CD4-positive, CD25-positive, alpha-beta regulatory T cell (primary cell): ENCODE results near the gene MICU1. TPM values are rescaled to one million over a fixed set of nuclear protein-coding genes. Genes with fewer than 3 reads are reported as not detected.
A peak's percentile ranks its signal among the peaks of the same experiment; 100 is the strongest.

Source experiments
- ATAC-seq, 2 donors: fragments of 150-1000 bp; cut with Tn5 transposase; one replicate each; pipeline ENCODE4 v1.10.0; 2021; ENCODE audit warnings: low read depth in 2 of 2, moderate number of reproducible peaks in 2 of 2, moderate library complexity in 1 of 2
- DNase-seq, 3 donors: peaks; one replicate each; pipeline versions ENCODE4 v3.0.0 to v3.0.0-alpha.2; 2012 to 2022; ENCODE audit warnings: mixed read lengths in 1 of 3
- H3K27ac ChIP-seq: one replicate; pipeline ENCODE4 v1.7.0; 2013; ENCODE audit warnings: mild to moderate bottlenecking, low read length; ENCODE audit not compliant: insufficient read depth, poor library complexity, severe bottlenecking
- H3K27me3 ChIP-seq: one replicate; pipeline ENCODE4 v1.7.0; 2013; ENCODE audit warnings: low read length; ENCODE audit not compliant: control insufficient read depth, insufficient read depth
- H3K36me3 ChIP-seq: one replicate; pipeline ENCODE4 v1.7.0; 2013; ENCODE audit warnings: mild to moderate bottlenecking, low read length, moderate library complexity; ENCODE audit not compliant: control insufficient read depth, insufficient read depth
- H3K4me1 ChIP-seq: 2 replicates; pipeline ENCODE4 v1.7.0; 2013; ENCODE audit warnings: mild to moderate bottlenecking, low read length; ENCODE audit not compliant: insufficient read depth, control insufficient read depth, poor library complexity, severe bottlenecking
- H3K4me3 ChIP-seq: one replicate; pipeline ENCODE4 v1.7.0; 2013; ENCODE audit warnings: low read depth, mild to moderate bottlenecking, low read length, moderate library complexity
- H3K9me3 ChIP-seq, 2 experiments: 1 replicate in 1 of 2; 2 replicates in 1 of 2; pipeline ENCODE4 v1.7.0; 2013; ENCODE audit warnings: low read length in 2 of 2, mild to moderate bottlenecking in 1 of 2, moderate library complexity in 1 of 2; ENCODE audit not compliant: control insufficient read depth in 2 of 2
- H3K27ac Mint-ChIP-seq, 3 donors: one replicate each; pipeline ENCODE4 v1.8.0; 2020 to 2022; ENCODE audit warnings: mild to moderate bottlenecking in 3 of 3, mixed read lengths in 3 of 3, moderate library complexity in 2 of 3
- H3K27me3 Mint-ChIP-seq: one replicate; pipeline ENCODE4 v1.8.0; 2022; ENCODE audit warnings: mild to moderate bottlenecking, mixed read lengths
- H3K36me3 Mint-ChIP-seq: one replicate; pipeline ENCODE4 v1.8.0; 2020; ENCODE audit warnings: mixed read lengths
- H3K4me1 Mint-ChIP-seq, 4 donors: one replicate each; pipeline ENCODE4 v1.8.0; 2020 to 2022; ENCODE audit warnings: mixed read lengths in 4 of 4, mild to moderate bottlenecking in 1 of 4
- H3K4me3 Mint-ChIP-seq, 4 donors: one replicate each; pipeline ENCODE4 v1.8.0; 2020 to 2022; ENCODE audit warnings: mild to moderate bottlenecking in 4 of 4, mixed read lengths in 4 of 4, moderate library complexity in 3 of 4
- H3K9me3 Mint-ChIP-seq, 7 donors: one replicate each; pipeline ENCODE4 v1.8.0; 2020 to 2022; ENCODE audit warnings: mixed read lengths in 7 of 7, mild to moderate bottlenecking in 3 of 7, moderate library complexity in 2 of 7
- polyA plus RNA-seq, 4 donors: library from polyadenylated mRNA; unstranded; fragments of 300-500 nt; fragmentation: Illumina TruSeq; gene quantifications; one replicate each; pipeline ENCODE4 v1.2.3, GENCODE V29; 2021
- total RNA-seq: library from RNA; stranded (reverse); gene quantifications from one replicate; pipeline ENCODE4 v1.2.3, GENCODE V29; 2022

Gene MICU1
- total and polyA plus RNA-seq, 5 donors from 2014 or later, result 20.2 to 29.6 (median 26.5) TPM

DNA sequence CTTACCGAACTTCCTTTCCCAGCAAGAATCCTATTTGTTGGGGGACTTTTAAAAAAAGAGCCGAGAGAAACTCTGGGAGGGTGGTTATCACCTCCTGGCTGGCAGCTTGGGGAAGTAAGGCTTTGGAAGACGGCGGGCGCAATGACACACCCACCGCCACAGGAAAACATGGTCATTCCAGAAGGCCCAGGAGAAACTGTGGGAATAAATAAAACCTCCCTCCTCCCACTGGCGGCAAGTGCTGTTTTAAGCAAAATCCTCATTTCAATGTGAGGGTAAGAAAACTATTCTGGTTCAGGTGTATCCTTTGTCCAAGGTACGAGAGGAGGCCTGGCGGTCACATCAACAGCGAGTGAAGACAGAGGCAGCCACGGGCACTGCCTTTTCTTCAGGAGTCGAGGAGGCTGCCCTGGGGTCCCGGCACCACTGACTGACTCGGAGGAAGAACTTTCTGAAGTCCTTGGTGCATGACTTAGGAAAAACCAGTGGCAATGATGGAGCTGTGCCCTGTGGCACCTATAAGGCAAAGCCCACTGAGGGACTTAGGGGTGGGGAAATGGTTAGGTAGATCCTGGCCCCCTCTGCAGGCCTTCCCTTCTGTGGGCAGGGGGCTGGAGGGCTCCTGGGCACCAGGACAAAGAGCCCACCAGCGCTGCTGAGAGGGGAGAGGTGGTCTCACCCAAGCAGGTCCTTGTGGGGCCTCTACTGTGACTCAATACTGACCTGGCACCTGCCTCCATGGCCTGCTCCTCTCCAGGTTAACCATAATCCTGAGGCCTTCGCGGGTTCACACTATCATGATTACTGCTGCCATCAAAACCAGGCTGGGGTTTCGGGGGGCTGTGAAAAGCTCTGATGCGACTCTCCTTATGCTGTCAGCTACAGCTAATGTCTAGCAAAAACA, 292.5 kb downstream of the MICU1 start:
- ATAC-seq, result no peak
- Histone ChIP-seq H3K9me3 (no peaks in the 10 kb centered on the region), H3K27ac (peak overlapping the region; percentile 83), H3K36me3 (peaks cover 9% of the 10 kb centered on the region), H3K4me1 (peaks cover 88% of the 10 kb centered on the region), H3K4me3 (no peak overlapping the region), H3K27me3 (no peaks in the 10 kb centered on the region)
- Mint-ChIP-seq H3K36me3 (peaks cover 8% of the 10 kb centered on the region), H3K4me3 (peak overlapping the region in 3 of 4 donors; percentile 44 to 83 (median 49)), H3K4me1 (peaks cover 16 to 86% (median 43%) of the 10 kb centered on the region in 4 donors), H3K27ac (peak overlapping the region; percentile 71 to 99 (median 99)), H3K9me3 (no peaks in the 10 kb centered on the region), H3K27me3 (no peaks in the 10 kb centered on the region)
- no peak for DNase-seq

DNA sequence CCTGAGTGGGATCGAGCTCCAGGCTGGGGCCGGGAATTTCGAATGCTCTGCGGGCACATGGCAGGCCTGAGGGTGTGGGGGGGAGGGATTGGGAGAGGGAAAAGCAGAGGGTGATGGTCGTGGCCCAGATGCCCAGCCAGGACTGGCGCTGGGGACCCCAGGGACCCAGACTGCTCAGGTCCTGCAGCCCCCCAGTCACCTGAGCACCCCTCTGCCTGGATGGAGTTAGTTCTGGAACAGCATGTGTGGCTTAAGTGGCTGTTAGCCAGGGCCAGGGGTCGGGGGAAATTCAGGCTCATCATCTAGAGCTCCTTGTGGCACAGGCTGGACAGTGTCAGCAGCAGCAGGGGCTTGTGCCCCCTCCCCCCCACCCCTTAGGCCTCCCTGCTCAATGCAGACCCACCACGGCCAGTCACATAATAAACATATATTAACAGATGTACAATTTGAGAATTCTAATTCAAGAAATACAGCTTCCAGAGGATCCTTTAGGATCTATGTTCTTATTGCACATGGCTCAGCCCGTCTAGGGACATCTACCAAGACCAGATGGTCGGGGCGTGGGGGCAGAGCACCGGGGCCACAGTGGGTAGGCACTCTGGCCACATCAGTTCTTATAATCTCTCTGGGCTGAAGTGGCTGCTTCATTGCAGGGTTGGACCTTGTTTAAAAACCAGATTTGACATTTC, 293.3 kb downstream of the MICU1 start:
- H3K4me3 ChIP-seq, result no peak overlapping the region
- Mint-ChIP-seq H3K4me1 (peaks cover 16 to 92% (median 43%) of the 10 kb centered on the region in 4 donors), H3K36me3 (peaks cover 3% of the 10 kb centered on the region), H3K9me3 (no peaks in the 10 kb centered on the region), H3K27me3 (no peaks in the 10 kb centered on the region), H3K27ac (peak overlapping the region; percentile 71 to 99 (median 99)), H3K4me3 (peak overlapping the region; percentile 52 to 90 (median 88))
- H3K27me3 ChIP-seq, result no peaks in the 10 kb centered on the region
- peak overlapping the region; percentile 73 for H3K27ac ChIP-seq
- no peaks in the 10 kb centered on the region for H3K9me3 ChIP-seq
- DNase-seq (no peak), ATAC-seq (no peak)
- peaks cover 96% of the 10 kb centered on the region for H3K4me1 ChIP-seq
- peaks cover 1% of the 10 kb centered on the region for H3K36me3 ChIP-seq

DNA sequence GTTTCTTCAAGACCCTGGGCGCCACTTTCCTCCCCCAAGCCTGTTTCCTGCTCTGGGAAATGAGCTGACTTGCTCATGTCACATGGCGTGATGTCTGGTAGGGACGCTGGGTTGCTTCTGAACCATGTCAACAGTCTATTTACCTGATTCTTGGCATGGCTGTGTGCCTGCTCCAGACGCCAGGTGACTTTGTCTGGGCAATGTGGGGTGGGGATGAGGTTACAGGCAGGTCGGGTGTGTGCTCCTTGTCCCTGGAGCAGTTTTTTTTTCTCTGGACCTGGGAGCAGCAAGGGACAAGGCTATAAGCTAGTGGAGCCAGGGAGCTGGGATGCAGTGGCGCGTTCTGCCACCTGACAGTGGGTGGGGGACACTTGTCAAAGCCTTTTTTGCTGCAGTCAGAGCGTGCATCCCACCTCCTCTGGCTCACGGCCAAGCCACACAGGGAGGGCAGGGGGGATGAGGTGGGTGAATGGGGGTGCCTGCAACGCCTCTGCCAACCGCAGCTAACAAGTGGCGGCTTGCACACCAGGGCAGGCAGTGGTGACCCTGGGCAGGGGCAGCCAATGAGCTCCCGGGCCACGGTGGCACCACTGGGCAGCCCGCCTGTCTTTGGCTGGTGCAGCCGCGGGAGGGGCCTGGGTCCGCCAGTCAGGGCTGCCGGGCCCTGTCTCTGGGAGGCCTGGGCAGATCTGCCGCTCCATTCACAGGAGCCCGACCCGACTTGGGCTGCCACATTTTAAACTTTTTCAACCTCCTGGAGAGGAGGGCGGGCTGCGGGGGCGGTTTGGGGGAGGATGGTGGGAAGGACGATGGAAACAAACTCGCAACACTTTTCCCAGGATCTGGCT, 294.1 kb downstream of the MICU1 start:
- Mint-ChIP-seq H3K27me3 (no peaks in the 10 kb centered on the region), H3K4me1 (peaks cover 18 to 92% (median 40%) of the 10 kb centered on the region in 4 donors), H3K27ac (peak overlapping the region; percentile 96 to 99 (median 99)), H3K4me3 (peak overlapping the region; percentile 88 to 95 (median 90)), H3K36me3 (no peaks in the 10 kb centered on the region), H3K9me3 (no peaks in the 10 kb centered on the region)
- ATAC-seq (peak; percentile 79 to 80), DNase-seq (peak; percentile 85 to 94 (median 91))
- Histone ChIP-seq H3K4me3 (peak overlapping the region; percentile 52), H3K9me3 (no peaks in the 10 kb centered on the region), H3K27me3 (no peaks in the 10 kb centered on the region), H3K27ac (peak overlapping the region; percentile 73), H3K4me1 (peaks cover 98% of the 10 kb centered on the region), H3K36me3 (no peaks in the 10 kb centered on the region)

DNA sequence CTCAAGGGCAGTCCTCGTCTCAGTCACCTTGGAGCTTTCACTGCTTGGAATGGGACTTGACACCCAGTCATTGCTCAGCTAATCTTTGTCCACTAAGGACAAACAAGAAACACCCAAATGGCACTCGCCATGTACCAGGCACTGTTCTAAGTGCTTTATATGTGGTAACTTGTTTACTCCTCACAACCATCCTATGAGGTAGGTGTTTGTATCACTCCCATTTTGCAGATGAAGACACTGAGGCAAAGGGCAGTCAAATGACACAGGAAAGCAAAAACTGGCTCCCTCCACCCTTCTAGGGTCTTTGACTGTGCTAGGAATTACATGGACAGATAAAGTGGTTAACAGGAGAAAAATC, 295.8 kb downstream of the MICU1 start:
- DNase-seq, result no peak
- no peak for ATAC-seq
- Histone ChIP-seq H3K27ac (no peak overlapping the region), H3K36me3 (no peaks in the 10 kb centered on the region), H3K4me1 (peaks cover 80% of the 10 kb centered on the region), H3K27me3 (no peaks in the 10 kb centered on the region), H3K9me3 (no peaks in the 10 kb centered on the region), H3K4me3 (no peak overlapping the region)
- Mint-ChIP-seq H3K4me3 (peak overlapping the region; percentile 16 to 86 (median 70)), H3K36me3 (no peaks in the 10 kb centered on the region), H3K27me3 (no peaks in the 10 kb centered on the region), H3K27ac (peak overlapping the region; percentile 44 to 99 (median 53)), H3K9me3 (no peaks in the 10 kb centered on the region), H3K4me1 (peaks cover 20 to 81% (median 35%) of the 10 kb centered on the region in 4 donors)

DNA sequence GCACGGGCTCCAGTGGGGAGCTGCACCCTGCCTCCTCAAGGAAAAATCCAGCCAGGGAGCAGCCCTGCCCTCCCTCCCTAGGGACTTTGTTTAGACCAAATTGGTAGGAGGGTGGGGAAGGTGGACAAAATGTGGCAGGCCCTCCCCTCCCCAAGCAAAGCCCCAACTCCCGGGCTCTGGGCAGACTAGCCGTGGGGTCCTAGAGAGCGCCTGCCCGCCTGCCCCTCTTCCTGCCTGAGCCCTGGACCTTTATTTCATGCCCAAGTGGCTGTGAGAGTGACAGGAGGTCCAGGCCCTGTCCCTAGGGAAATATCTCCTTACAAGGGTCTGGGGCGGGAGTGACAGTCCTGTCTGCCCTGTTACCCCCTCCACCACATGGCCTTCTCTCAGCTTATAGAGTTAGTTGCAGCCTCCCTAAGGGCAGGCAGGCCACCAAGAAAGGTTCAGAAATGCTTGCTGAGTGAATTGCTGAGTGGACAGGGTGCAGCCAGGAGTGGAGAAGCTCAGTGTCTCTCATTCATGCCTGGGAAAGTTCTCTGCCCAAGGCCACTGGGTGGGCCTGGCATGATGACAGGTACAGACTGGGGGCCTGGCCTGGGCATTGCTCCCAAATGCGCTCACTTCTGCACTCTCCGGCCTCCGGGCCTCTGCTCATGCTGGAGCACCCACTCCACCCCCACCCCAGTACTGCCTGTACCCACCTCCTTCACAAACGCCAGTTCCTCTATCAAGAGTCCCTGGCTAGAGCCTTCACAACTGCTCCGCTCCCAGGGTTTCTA, 296.4 kb downstream of the MICU1 start:
- Histone ChIP-seq H3K4me1 (peaks cover 75% of the 10 kb centered on the region), H3K36me3 (no peaks in the 10 kb centered on the region), H3K27ac (no peak overlapping the region), H3K27me3 (no peaks in the 10 kb centered on the region), H3K4me3 (no peak overlapping the region), H3K9me3 (no peaks in the 10 kb centered on the region)
- ATAC-seq, result no peak
- Mint-ChIP-seq H3K4me3 (peak overlapping the region in 3 of 4 donors; percentile 13 to 86 (median 78)), H3K27ac (peak overlapping the region in 2 of 3 donors; percentile 44 to 99), H3K27me3 (no peaks in the 10 kb centered on the region), H3K9me3 (no peaks in the 10 kb centered on the region), H3K36me3 (no peaks in the 10 kb centered on the region), H3K4me1 (peaks cover 16 to 80% (median 32%) of the 10 kb centered on the region in 4 donors)
- DNase-seq, result no peak

DNA sequence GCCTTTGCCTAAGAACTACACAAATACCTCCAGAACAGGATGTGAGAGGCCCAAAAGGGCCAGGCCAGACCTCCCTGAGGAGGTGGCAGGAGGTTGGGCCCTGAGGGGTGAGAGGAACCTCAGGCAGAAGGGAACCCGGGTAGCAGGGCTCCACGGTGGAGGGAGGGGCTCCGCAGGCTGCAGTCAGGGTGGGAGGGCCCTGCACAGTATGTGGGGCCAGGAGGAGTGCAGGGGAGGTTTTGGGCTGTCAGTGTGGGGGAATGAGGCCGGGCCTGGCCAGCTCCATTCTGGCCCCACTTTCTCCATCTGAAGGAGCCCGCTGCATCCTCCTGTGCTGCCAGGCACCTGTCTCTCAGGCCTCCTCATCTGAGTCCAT, 297.1 kb downstream of the MICU1 start:
- H3K4me1 Mint-ChIP-seq, result peaks cover 11 to 79% (median 27%) of the 10 kb centered on the region in 4 donors
- peak overlapping the region; percentile 35 to 95 (median 42) for H3K4me3 Mint-ChIP-seq
- peak overlapping the region; percentile 26 to 74 (median 55) for H3K27ac Mint-ChIP-seq
- H3K4me1 ChIP-seq, result peaks cover 74% of the 10 kb centered on the region
- no peak for ATAC-seq
- H3K27me3 Mint-ChIP-seq, result no peaks in the 10 kb centered on the region
- no peaks in the 10 kb centered on the region for H3K36me3 ChIP-seq
- H3K36me3 Mint-ChIP-seq, result no peaks in the 10 kb centered on the region
- H3K4me3 ChIP-seq, result no peak overlapping the region
- H3K27me3 ChIP-seq, result no peaks in the 10 kb centered on the region
- DNase-seq, result no peak
- H3K9me3 Mint-ChIP-seq, result no peaks in the 10 kb centered on the region
- no peaks in the 10 kb centered on the region for H3K9me3 ChIP-seq
- no peak overlapping the region for H3K27ac ChIP-seq
